ENCODE data around the gene CXorf66.

DNA sequence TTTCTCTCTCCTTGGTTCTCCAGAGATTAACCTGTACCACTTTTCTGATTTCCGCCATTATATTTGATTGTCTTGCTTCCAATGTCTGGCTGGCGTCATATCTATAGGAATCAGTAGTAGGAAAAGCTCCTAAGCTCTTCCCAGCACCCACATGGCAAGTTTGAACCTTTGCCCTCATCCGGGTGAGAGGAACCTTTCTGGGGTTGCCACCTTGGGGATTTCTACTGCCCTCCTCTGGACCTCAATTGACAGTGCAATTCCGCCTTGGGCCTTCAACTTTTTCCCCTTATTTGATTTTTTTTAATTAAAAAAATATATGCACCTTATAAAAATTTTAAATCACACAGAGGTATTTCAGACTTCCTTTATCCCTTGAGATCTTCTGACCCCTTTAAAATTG is 2.0 kb upstream of the CXorf66 start:
- TF ChIP-seq POLR2AphosphoS5 (IDR thresholded peaks at IDR 0.05; ENCODE audit: low read depth, low read length) (no peak), TAF1 (IDR thresholded peaks at IDR 0.05; ENCODE audit: borderline replicate concordance, insufficient read depth, low read length) (no peak), REST (IDR thresholded peaks at IDR 0.05; ENCODE audit: insufficient read depth in 1 of 2, low read depth in 2 of 2, low read length in 2 of 2) (no peak)

Data from PFSK-1 (cell line).